ENCODE measurements around the gene UNC119B. TPM values are rescaled to one million over a fixed set of nuclear protein-coding genes. Genes with fewer than 3 reads are reported as not detected.

Gene UNC119B
- total and polyA plus RNA-seq, 4 donors = 3.8 to 24.8 (median 11.8) TPM

GRCh38 chr12:120767071-120768024, 57.1 kb downstream of the UNC119B start:
- DNase-seq (ENCODE audit: low spot score) = no peak
- Histone ChIP-seq H3K27ac (ENCODE audit: low read depth in 1 of 2, low read length in 2 of 2) (no peak overlapping the region), H3K4me1 (ENCODE audit: control insufficient read depth in 4 of 4, insufficient read depth in 4 of 4, low read length in 3 of 4) (no peaks in the 10 kb centered on the region), H3K27me3 (ENCODE audit: control insufficient read depth in 4 of 4, insufficient read depth in 4 of 4, low read length in 3 of 4) (no peaks in the 10 kb centered on the region), H3K9me3 (ENCODE audit: control insufficient read depth in 4 of 4, low read length in 3 of 4) (no peaks in the 10 kb centered on the region), H3K36me3 (ENCODE audit: control insufficient read depth in 4 of 4, insufficient read depth in 3 of 4, low read depth in 1 of 4, low read length in 3 of 4) (peaks cover 19 to 58% (median 35%) of the 10 kb centered on the region in 4 donors), H3K4me3 (ENCODE audit: low read depth in 1 of 3, low read length in 3 of 3) (no peak overlapping the region), H3K9ac (ENCODE audit: low read depth in 1 of 2, low read length in 2 of 2) (no peak overlapping the region)
- TF ChIP-seq TAF1 (conservative IDR thresholded peaks at IDR 0.05) (no peak), MAX (IDR thresholded peaks at IDR 0.05) (no peak), HNF4A (conservative IDR thresholded peaks at IDR 0.05) (no peak), RXRA (IDR thresholded peaks at IDR 0.05) (no peak), ATF3 (IDR thresholded peaks at IDR 0.05) (no peak), FOXA1 (IDR thresholded peaks at IDR 0.05) (no peak), GABPA (IDR thresholded peaks at IDR 0.05 in 1 of 2, conservative IDR thresholded peaks at IDR 0.05 in 1 of 2) (no peak), YY1 (IDR thresholded peaks at IDR 0.05) (no peak), CTCF (IDR thresholded peaks at IDR 0.05; ENCODE audit: low read depth, low read length, missing input control) (no peak), JUND (IDR thresholded peaks at IDR 0.05) (no peak), SP1 (IDR thresholded peaks at IDR 0.05) (no peak), FOXA2 (IDR thresholded peaks at IDR 0.05) (no peak), HNF4G (IDR thresholded peaks at IDR 0.05) (no peak)
- 92% methylated on average over 11 of the region's 11 CpGs for WGBS

GRCh38 chr12:120771097-120771496, 60.8 kb downstream of the UNC119B start:
- H3K4me1 ChIP-seq (ENCODE audit: control insufficient read depth in 4 of 4, insufficient read depth in 4 of 4, low read length in 3 of 4) = no peaks in the 10 kb centered on the region
- H3K27me3 ChIP-seq (ENCODE audit: control insufficient read depth in 4 of 4, insufficient read depth in 4 of 4, low read length in 3 of 4) = no peaks in the 10 kb centered on the region
- H3K4me3 ChIP-seq (ENCODE audit: low read depth in 1 of 3, low read length in 3 of 3) = no peak overlapping the region
- no peak for DNase-seq (ENCODE audit: low spot score)
- H3K36me3 ChIP-seq (ENCODE audit: control insufficient read depth in 4 of 4, insufficient read depth in 3 of 4, low read depth in 1 of 4, low read length in 3 of 4) = peaks cover 12 to 37% (median 29%) of the 10 kb centered on the region in 4 donors
- H3K9ac ChIP-seq (ENCODE audit: low read depth in 1 of 2, low read length in 2 of 2) = no peak overlapping the region
- TF ChIP-seq ZBTB33 (IDR thresholded peaks at IDR 0.05) (no peak), FOXA1 (IDR thresholded peaks at IDR 0.05) (no peak), JUND (IDR thresholded peaks at IDR 0.05) (no peak), HNF4A (conservative IDR thresholded peaks at IDR 0.05) (no peak), RAD21 (IDR thresholded peaks at IDR 0.05) (no peak), TAF1 (conservative IDR thresholded peaks at IDR 0.05) (no peak), YY1 (IDR thresholded peaks at IDR 0.05) (no peak), FOXA2 (IDR thresholded peaks at IDR 0.05) (no peak), EGR1 (IDR thresholded peaks at IDR 0.05; ENCODE audit: low read depth in 2 of 2) (no peak), SP1 (IDR thresholded peaks at IDR 0.05) (no peak), MAX (IDR thresholded peaks at IDR 0.05) (no peak), NR2F2 (IDR thresholded peaks at IDR 0.05) (no peak), GABPA (IDR thresholded peaks at IDR 0.05 in 1 of 2, conservative IDR thresholded peaks at IDR 0.05 in 1 of 2) (no peak), CTCF (IDR thresholded peaks at IDR 0.05; ENCODE audit: low read depth, low read length, missing input control) (no peak), ATF3 (IDR thresholded peaks at IDR 0.05) (no peak), RXRA (IDR thresholded peaks at IDR 0.05) (no peak)
- H3K27ac ChIP-seq (ENCODE audit: low read depth in 1 of 2, low read length in 2 of 2) = no peak overlapping the region
- 94% methylated on average over 11 of the region's 11 CpGs for WGBS
- H3K9me3 ChIP-seq (ENCODE audit: control insufficient read depth in 4 of 4, low read length in 3 of 4) = no peaks in the 10 kb centered on the region

Data from liver (tissue), 9 donors.